Inflammatory macrophage treated with lipopolysaccharide for 4 hours (primary cell): ENCODE results near the gene CFAP58.

Source experiments
- DNase-seq: peaks from one replicate; pipeline ENCODE4 v3.0.0-alpha.2; 2020

CFAP58 gene

DNA sequence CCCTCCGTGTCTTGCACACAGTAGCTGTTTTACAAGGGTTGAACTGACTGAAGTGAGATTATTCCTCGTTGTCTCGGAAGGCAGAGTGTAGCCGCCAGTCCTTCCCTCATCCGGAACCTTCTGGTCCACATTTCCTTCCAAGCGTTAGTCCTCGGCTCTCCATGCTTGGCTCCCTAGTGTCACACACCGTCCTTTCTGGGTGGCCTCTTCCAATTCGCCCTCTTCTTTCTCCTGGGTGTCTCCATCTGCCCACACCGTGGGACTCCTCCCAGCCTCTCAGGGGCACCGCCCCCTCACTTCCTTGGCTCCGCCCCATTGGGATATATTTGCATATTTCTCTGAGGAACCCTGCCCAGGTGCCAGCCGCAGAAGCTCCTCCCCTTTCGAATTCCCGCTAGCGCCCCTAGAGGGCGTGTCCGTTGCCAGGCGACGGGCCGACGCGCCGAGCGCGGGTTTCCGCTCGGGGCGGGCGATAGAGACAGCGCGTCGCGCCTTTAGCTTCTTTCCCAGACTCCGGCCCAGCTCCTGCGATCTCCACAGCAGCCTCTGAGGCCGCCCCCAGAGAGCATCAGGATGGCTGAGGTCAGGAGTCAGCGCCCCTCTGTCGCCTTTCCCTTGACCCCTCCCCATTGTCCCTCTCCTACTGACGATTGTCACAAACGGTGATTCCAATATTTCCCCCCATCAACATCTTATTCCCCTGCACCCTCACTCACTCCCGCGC, at the start of gene CFAP58:
CFAP58 (plus strand) TSS at position 509 of the 724 bp plus-strand sequence; CDS start at position 574, 65 bp downstream.
- DNase-seq: peak; percentile 99

- DNase-seq: no peak
These were observed 49.3 kb upstream of the CFAP58 start for GRCh38 chr10:104304356-104304745.

- no peak for DNase-seq
These were observed 48.7 kb upstream of the CFAP58 start for GRCh38 chr10:104304927-104305326.

DNA sequence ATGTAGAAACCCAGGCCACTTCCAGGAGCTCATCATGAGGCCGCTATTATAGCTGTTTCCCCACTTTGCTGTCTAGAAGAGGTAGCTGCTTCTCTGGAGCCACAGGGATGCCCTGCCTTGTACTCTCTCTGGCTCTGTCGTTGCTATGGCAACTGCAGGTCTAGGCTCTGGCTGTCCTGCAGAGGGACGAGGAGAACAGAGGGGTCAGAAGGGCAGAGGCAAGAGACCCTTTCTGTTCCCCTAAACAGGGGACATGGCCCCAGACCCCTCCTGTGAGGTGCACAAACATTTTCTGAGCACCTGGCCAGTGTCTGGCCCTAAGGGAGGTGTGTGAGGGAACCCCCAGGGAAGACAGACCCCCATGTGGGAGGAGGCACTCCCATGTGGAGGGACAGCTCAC, 46.7 kb upstream of the CFAP58 start:
- DNase-seq: no peak

- no peak for DNase-seq
These were observed 45.8 kb upstream of the CFAP58 start for GRCh38 chr10:104307576-104308438.

DNA sequence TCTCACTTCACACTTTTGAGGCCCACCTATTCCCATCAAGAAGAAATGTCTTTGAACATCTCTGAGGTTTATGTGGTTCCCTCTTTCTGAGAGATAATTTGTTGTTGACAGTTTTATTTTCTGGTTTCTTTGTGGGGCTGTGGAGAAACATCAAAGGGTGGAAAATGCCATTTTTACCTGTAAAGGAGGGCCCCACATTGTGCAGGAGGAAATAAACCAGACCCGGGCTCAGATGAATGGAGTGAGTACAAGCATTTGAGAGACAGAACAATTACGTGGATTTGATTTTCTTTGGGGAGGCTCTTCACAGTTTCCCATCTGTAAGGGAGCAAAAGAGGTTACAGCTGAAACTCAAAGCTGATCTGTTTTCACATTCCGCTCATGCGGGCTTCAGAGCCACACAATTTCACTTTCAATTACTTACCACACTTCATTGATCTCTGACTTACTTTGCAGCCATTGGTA, 45.2 kb upstream of the CFAP58 start:
- DNase-seq: no peak

- DNase-seq: no peak
These were observed 43.4 kb upstream of the CFAP58 start for GRCh38 chr10:104309980-104310978.

DNA sequence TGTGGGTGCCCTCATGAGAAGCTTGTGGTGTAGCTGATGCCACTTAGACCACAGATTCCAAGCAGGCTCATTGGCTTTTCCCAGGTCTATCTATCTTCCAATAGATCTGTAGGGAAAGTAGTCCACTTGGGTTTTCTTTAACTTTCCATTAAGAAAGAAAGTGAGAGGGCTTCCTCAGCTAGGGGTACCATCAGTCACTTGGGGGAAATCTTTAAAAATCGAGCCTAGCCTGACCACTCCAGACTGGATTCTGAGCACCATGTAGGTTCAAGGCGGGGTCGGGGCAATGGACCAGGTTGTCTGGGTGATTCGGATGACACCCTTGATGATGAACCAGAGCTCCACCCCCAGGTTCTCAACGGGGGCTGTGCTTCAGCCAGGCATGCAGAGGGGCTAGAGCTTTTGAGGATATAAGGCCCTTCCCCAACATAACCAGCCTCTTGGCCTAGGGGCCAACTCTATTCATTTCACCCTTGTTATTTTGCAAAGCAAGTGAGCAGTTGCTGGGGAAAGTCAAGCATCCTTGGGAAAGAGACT, 42.4 kb upstream of the CFAP58 start:
- no peak for DNase-seq

- DNase-seq: no peak
These were observed 38.8 kb upstream of the CFAP58 start for GRCh38 chr10:104314591-104315485.

GRCh38 chr10:104315486-104315921, 38.1 kb upstream of the CFAP58 start:
- DNase-seq: no peak

GRCh38 chr10:104316321-104317099, 37.1 kb upstream of the CFAP58 start:
- no peak for DNase-seq

DNA sequence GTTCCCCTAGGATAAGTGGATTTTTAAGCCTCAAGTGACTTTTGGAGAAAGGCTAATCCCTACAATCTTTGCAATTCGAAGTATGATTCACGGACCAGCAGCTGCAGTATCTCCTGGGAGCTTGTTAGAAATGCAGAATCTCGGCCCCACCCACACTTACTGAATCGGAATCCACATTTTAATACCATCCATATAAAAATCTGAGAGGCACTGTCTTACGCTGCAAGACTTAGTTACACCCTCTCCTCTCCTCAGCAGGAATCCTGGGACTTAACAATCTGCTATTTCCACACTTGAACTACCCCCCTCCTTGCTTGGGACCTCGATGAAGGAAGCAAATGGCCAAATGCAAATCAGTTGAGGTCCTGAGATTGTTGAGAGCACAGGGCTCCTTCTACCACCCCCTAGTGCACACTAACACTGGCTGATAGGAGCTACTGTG, 36.3 kb upstream of the CFAP58 start:
- no peak for DNase-seq

GRCh38 chr10:104317726-104318299, 35.8 kb upstream of the CFAP58 start:
- no peak for DNase-seq

DNA sequence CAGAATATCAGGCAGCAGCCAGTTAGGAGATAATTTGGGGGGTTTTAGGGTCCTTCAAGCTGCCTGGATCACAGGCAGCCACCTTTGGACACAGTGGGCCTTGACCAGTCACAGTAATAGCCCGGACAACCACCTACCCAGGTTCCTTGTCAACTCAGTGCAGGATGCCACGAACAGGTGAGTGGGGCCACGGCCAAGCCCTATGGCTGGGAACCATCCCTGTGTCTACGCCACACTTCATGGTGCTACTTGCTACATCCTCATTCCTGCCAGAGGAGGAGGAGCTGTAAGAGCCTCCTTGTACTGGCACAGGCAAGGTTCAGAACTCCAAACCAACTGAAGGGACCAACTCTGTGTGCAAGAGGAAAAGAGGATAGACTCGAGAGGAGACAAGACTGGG, 35.3 kb upstream of the CFAP58 start:
- DNase-seq: no peak

- peak; percentile 42 for DNase-seq
These were observed 34.6 kb upstream of the CFAP58 start for GRCh38 chr10:104318810-104319741.

GRCh38 chr10:104321226-104321625, 32.4 kb upstream of the CFAP58 start:
- DNase-seq: no peak

- DNase-seq: no peak
These were observed 31.8 kb upstream of the CFAP58 start for GRCh38 chr10:104321725-104322415.

DNA sequence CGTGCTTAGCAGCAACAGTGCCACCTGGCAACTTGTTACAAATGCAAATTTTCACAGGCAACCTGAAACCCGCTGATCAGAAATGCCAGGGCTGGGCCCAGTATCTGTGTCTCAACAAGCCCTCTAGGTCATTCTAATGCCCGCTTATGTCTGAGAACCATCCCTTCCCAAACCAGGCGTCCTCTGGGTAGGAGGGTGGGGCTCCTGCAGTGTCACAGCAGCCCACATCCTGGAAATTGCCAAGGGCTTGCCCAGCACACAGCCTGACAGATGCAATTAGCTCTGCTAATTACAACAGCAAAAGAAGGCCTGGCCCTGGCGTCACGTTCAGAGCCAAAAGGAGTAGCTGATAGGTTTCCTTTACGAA, 31.2 kb upstream of the CFAP58 start:
- DNase-seq: peak; percentile 82
